HepG2 (cell line): ENCODE results near the gene YBX2. TPM values are rescaled to one million over a fixed set of nuclear protein-coding genes. Genes with fewer than 3 reads are reported as not detected.
A peak's percentile ranks its signal among the peaks of the same experiment; 100 is the strongest.

ENCODE experiments used
- ASH2L ChIP-seq: fragments of 300-600, 200-600 bp; sonication (generic); IDR thresholded peaks from 2 replicates; pipeline ENCODE4 v1.7.0; 2017; ENCODE audit warnings: low read depth, mild to moderate bottlenecking, moderate library complexity, mixed read lengths, low read length; ENCODE audit not compliant: insufficient read length
- MTERF4 ChIP-seq: sonication (generic); formaldehyde crosslinking; IDR thresholded peaks from 2 replicates; pipeline ENCODE4 v1.8.0; 2023; ENCODE audit warnings: mild to moderate bottlenecking, missing genetic modification reagents
- RAD51 ChIP-seq: fragments of 450-650 bp; IDR thresholded peaks from 2 replicates; pipeline ENCODE4 v1.6.1; 2016; ENCODE audit warnings: borderline replicate concordance
- RBM39 ChIP-seq: fragments of 200-400 bp; formaldehyde crosslinking; IDR thresholded peaks from one replicate; pipeline ENCODE4 v1.6.1; 2018; ENCODE audit warnings: antibody characterized with exemption, mild to moderate bottlenecking, low read depth, low read length; ENCODE audit not compliant: poor library complexity, severe bottlenecking
- RNF219 ChIP-seq: sonication (generic); formaldehyde crosslinking; IDR thresholded peaks from 2 replicates; pipeline ENCODE4 v1.5.0; 2020; ENCODE audit warnings: mild to moderate bottlenecking, missing genetic modification reagents
- SKIL ChIP-seq: sonication (generic); formaldehyde crosslinking; IDR thresholded peaks from 2 replicates; pipeline ENCODE4 v1.8.0; 2022; ENCODE audit warnings: missing genetic modification reagents, mild to moderate bottlenecking, moderate library complexity, borderline replicate concordance
- ZFP82 ChIP-seq: sonication (generic); formaldehyde crosslinking; IDR thresholded peaks from 2 replicates; pipeline ENCODE4 v1.5.1; 2020; ENCODE audit warnings: mild to moderate bottlenecking, missing genetic modification reagents, borderline replicate concordance
- ZNF326 ChIP-seq: sonication (generic); formaldehyde crosslinking; IDR thresholded peaks from 2 replicates; pipeline ENCODE4 v1.4.0; 2020; ENCODE audit warnings: missing genetic modification reagents, borderline replicate concordance
- ZNF383 ChIP-seq: sonication (generic); formaldehyde crosslinking; IDR thresholded peaks from 2 replicates; pipeline ENCODE4 v1.4.0; 2020; ENCODE audit warnings: missing genetic modification reagents, mild to moderate bottlenecking, borderline replicate concordance
- ZNF546 ChIP-seq: sonication (generic); formaldehyde crosslinking; conservative IDR thresholded peaks from 2 replicates; pipeline ENCODE4 v1.8.1; 2023; ENCODE audit warnings: mild to moderate bottlenecking, missing genetic modification reagents
- ZNF552 ChIP-seq: sonication (generic); formaldehyde crosslinking; IDR thresholded peaks from 2 replicates; pipeline ENCODE4 v1.9.0; 2022; ENCODE audit warnings: missing genetic modification reagents, mild to moderate bottlenecking, borderline replicate concordance
- ZNF557 ChIP-seq: sonication (generic); formaldehyde crosslinking; IDR thresholded peaks from 2 replicates; pipeline ENCODE4 v1.4.0; 2020; ENCODE audit warnings: missing genetic modification reagents
- ZNF572 ChIP-seq: sonication (generic); formaldehyde crosslinking; IDR thresholded peaks from 2 replicates; pipeline ENCODE4 v1.5.1; 2020; ENCODE audit warnings: mild to moderate bottlenecking, missing genetic modification reagents
- ZNF589 ChIP-seq: sonication (generic); formaldehyde crosslinking; conservative IDR thresholded peaks from 2 replicates; pipeline ENCODE4 v1.8.0; 2022; ENCODE audit warnings: mild to moderate bottlenecking, moderate library complexity, missing genetic modification reagents
- ZNF674 ChIP-seq: sonication (generic); formaldehyde crosslinking; IDR thresholded peaks from 2 replicates; pipeline ENCODE4 v1.5.0; 2020; ENCODE audit warnings: low read depth, mild to moderate bottlenecking, missing genetic modification reagents
- ZNF737 ChIP-seq: sonication (generic); formaldehyde crosslinking; IDR thresholded peaks from 2 replicates; pipeline ENCODE4 v1.5.0; 2020; ENCODE audit warnings: missing genetic modification reagents, mild to moderate bottlenecking, borderline replicate concordance
- ZNF768 ChIP-seq: sonication (generic); formaldehyde crosslinking; IDR thresholded peaks from 2 replicates; pipeline ENCODE4 v1.4.0; 2020; ENCODE audit warnings: missing genetic modification reagents
- ZNF776 ChIP-seq: sonication (generic); formaldehyde crosslinking; IDR thresholded peaks from 2 replicates; pipeline ENCODE4 v1.4.0; 2020; ENCODE audit warnings: mild to moderate bottlenecking, missing genetic modification reagents
- ZNF777 ChIP-seq: sonication (generic); formaldehyde crosslinking; IDR thresholded peaks from 2 replicates; pipeline ENCODE4 v1.4.0; 2020; ENCODE audit warnings: missing genetic modification reagents
- ZSCAN25 ChIP-seq: sonication (generic); formaldehyde crosslinking; IDR thresholded peaks from 2 replicates; pipeline ENCODE4 v1.8.0; 2022; ENCODE audit warnings: mild to moderate bottlenecking, missing genetic modification reagents
- polyA plus RNA-seq, 8 experiments: library from polyadenylated mRNA; depleted of rRNA in 3 of 8; stranded (reverse) in 7 of 8; unstranded in 1 of 8; fragments of >200 nt; fragmentation: Illumina TruSeq in 4 of 8; extraction: Trizol in 4 of 8; gene quantifications; 2 replicates each; pipeline versions ENCODE4 v1.2.1 to v1.2.3, GENCODE V29; 2011 to 2016; ENCODE audit warnings: low read depth in 4 of 8, missing spikeins in 1 of 8, mixed read lengths in 1 of 8; ENCODE audit not compliant: insufficient read depth in 1 of 8
- total RNA-seq, 5 experiments: library from RNA; depleted of rRNA; stranded (reverse); fragments of >200 nt; fragmentation: Illumina TruSeq; extraction: Trizol; gene quantifications; 2 replicates each; pipeline ENCODE4 v1.2.3, GENCODE V29; 2016; ENCODE audit warnings: low read depth in 1 of 5
- TF ChIP-seq, protein P1 (sequence below): sonication (generic); formaldehyde crosslinking; conservative IDR thresholded peaks from 2 replicates; pipeline ENCODE4 v1.4.0; 2020; ENCODE audit warnings: missing genetic modification reagents

The YBX2 gene
- total and polyA plus RNA-seq, 2 of the 13 experiments (the other 11 are each of a cell fraction or from before 2014, with no cell fraction given): 0.12 to 0.22 TPM

DNA sequence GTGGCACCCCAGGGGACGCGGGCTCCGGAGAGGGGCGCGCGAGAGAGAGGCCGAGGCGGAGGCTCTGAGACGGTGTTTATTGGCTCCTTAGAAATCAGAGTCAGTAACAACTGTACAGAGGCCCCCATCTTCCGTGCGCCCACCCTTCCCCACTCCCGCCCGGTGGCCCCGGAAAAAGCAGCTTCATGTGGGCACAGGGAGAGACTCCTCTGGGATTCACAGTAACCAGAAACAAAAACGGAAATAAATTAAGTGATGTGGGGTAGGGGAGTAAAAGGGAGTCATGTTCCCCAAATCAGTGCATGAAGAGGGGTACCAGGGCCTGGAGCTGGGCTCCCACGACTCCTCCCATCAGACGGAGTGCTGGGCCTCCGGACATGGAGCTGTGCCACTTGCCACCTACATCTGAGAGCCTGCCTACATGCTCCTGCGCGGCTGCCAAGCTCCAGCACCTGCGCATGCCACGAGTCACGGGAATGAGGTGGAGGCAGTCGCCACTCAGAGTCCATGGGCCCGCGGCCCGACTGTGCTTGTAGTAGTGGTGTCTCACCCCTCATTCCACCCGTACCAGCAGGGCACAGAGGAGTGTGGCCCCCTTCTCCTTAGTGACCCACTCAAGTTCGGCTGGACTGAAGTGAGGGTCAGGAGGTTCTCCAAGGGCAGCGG, 21.3 kb upstream of the YBX2 start (continued):
- TF ChIP-seq ZNF776 (CRISPR knock-in tag): 0 out of 2 replicates have a peak, but pooled peaks have one; percentile 44
- 0 out of 2 replicates have a peak, but pooled peaks have one; percentile 25 for TF ChIP-seq SKIL (CRISPR knock-in tag)
- TF ChIP-seq ASH2L: peak; percentile 14
- no peak for TF ChIP-seq ZSCAN25 (CRISPR knock-in tag)
- TF ChIP-seq ZNF546 (CRISPR knock-in tag): no peak
- TF ChIP-seq ZNF674 (CRISPR knock-in tag): no peak
- peak; percentile 73; the same call in 1 of the 2 replicates for TF ChIP-seq ZNF572 (CRISPR knock-in tag)
- no peak for TF ChIP-seq RAD51
- no peak for TF ChIP-seq ZNF768 (CRISPR knock-in tag)
- TF ChIP-seq RNF219: no peak
- TF ChIP-seq RBM39: peak; percentile 1
- no peak for TF ChIP-seq ZNF326 (CRISPR knock-in tag)
- TF ChIP-seq ZNF589: 0 out of 2 replicates have a peak, but pooled peaks have one; percentile 7
- no peak for TF ChIP-seq ZNF552 (CRISPR knock-in tag)
- no peak for TF ChIP-seq ZNF383 (CRISPR knock-in tag)
- TF ChIP-seq ZNF557 (CRISPR knock-in tag): no peak
- TF ChIP-seq ZNF777 (CRISPR knock-in tag): no peak
- no peak for TF ChIP-seq ZFP82 (CRISPR knock-in tag)
- no peak for TF ChIP-seq ZNF737 (CRISPR knock-in tag)
- TF ChIP-seq, protein P1, sequence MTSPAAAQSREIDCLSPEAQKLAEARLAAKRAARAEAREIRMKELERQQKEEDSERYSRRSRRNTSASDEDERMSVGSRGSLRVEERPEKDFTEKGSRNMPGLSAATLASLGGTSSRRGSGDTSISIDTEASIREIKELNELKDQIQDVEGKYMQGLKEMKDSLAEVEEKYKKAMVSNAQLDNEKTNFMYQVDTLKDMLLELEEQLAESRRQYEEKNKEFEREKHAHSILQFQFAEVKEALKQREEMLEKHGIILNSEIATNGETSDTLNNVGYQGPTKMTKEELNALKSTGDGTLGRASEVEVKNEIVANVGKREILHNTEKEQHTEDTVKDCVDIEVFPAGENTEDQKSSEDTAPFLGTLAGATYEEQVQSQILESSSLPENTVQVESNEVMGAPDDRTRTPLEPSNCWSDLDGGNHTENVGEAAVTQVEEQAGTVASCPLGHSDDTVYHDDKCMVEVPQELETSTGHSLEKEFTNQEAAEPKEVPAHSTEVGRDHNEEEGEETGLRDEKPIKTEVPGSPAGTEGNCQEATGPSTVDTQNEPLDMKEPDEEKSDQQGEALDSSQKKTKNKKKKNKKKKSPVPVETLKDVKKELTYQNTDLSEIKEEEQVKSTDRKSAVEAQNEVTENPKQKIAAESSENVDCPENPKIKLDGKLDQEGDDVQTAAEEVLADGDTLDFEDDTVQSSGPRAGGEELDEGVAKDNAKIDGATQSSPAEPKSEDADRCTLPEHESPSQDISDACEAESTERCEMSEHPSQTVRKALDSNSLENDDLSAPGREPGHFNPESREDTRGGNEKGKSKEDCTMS (CRISPR knock-in tag): no peak
- 0 out of 2 replicates have a peak, but pooled peaks have one; percentile 7 for TF ChIP-seq MTERF4 (CRISPR knock-in tag)
